K562 (cell line): Measurements from ENCODE around the gene ALK. TPM values are rescaled to one million over a fixed set of nuclear protein-coding genes. Genes with fewer than 3 reads are reported as not detected.

Experiments used
- ATAC-seq: fragments of 200-7000 bp; cut with Tn5 transposase; 3 replicates; pipeline ENCODE4 v1.9.1; 2020; ENCODE audit warnings: moderate library complexity
- BruUV-seq: library from RNA; stranded (reverse); fragments of 400-500 nt; replicated peaks from 2 replicates; lab custom pipeline; 2021; lab: Mats Ljungman, UMichigan
- CTCF ChIA-PET: fragments of 300-600 bp; formaldehyde crosslinking; extraction: SDS; loops from one replicate; lab custom pipeline; 2021; ENCODE audit warnings: low intra/inter-chr PET ratio; lab: Yijun Ruan, JAX
- POLR2A ChIA-PET: fragments of 300-600, 350-650 bp; sonication (Branson Sonifier 250); formaldehyde crosslinking; extraction: SDS; loops from one replicate; lab custom pipeline; 2021; ENCODE audit warnings: antibody characterized with exemption, inconsistent platforms; lab: Yijun Ruan, JAX
- DNase-seq, 4 experiments: peaks; one replicate each; pipeline versions ENCODE4 v3.0.0 to v3.0.0-alpha.2; 2011 to 2018; ENCODE audit warnings: low spot score in 3 of 4, mixed read lengths in 3 of 4; ENCODE audit errors: extremely low read depth in 1 of 4
- FAIRE-seq: peaks from 2 replicates; lab custom pipeline; 2011; peaks lifted over from hg19 to GRCh38; lab: Jason Lieb, UNC
- H2AFZ ChIP-seq: 2 replicates; pipeline ENCODE4 v1.6.0; 2011; ENCODE audit warnings: low read depth, low read length, control low read depth, inconsistent platforms
- H3K27ac ChIP-seq: fragments of 200-600 bp; 3 replicates; pipeline ENCODE4 v1.8.0; 2011; ENCODE audit warnings: low read depth, mild to moderate bottlenecking, control low read depth, inconsistent platforms, low read length, moderate library complexity, mixed read lengths; ENCODE audit errors: extremely low read depth
- H3K27me3 ChIP-seq, 2 experiments: fragments of 300-600 bp in 1 of 2; 2 replicates in 1 of 2; 3 replicates in 1 of 2; pipeline versions ENCODE4 v1.6.0 to v1.8.0; 2011; ENCODE audit warnings: inconsistent platforms in 2 of 2, low read length in 2 of 2, mild to moderate bottlenecking in 1 of 2, mixed read lengths in 1 of 2, moderate library complexity in 1 of 2; ENCODE audit not compliant: control insufficient read depth in 2 of 2, insufficient read depth in 2 of 2
- H3K36me3 ChIP-seq: fragments of 300-600 bp; 3 replicates; pipeline ENCODE4 v1.8.0; 2011; ENCODE audit warnings: mild to moderate bottlenecking, low read length, inconsistent platforms; ENCODE audit not compliant: control insufficient read depth, insufficient read depth
- H3K4me1 ChIP-seq, 2 experiments: fragments of 200-600 bp in 1 of 2; replicated peaks in 1 of 2; 2 replicates in 1 of 2; 3 replicates in 1 of 2; pipeline versions ENCODE4 v1.5.1 to v1.8.0; 2011; ENCODE audit warnings: inconsistent platforms in 2 of 2, low read length in 2 of 2, mild to moderate bottlenecking in 1 of 2, mixed read lengths in 1 of 2, moderate library complexity in 1 of 2; ENCODE audit not compliant: control insufficient read depth in 2 of 2, insufficient read depth in 2 of 2
- H3K4me2 ChIP-seq: 2 replicates; pipeline ENCODE4 v1.6.1; 2011; ENCODE audit warnings: low read length, control low read depth, inconsistent platforms, mixed read lengths; ENCODE audit not compliant: insufficient read depth
- H3K4me3 ChIP-seq: fragments of 200-600 bp; sonication (generic), shearing (Covaris generic); 2 replicates; pipeline ENCODE4 v1.5.1; 2016; ENCODE audit warnings: control low read depth, inconsistent platforms
- H3K79me2 ChIP-seq: fragments of 200-600 bp; 3 replicates; pipeline ENCODE4 v1.8.0; 2011; ENCODE audit warnings: low read length, inconsistent platforms; ENCODE audit not compliant: control insufficient read depth, insufficient read depth
- H3K9ac ChIP-seq, 2 experiments: 2 replicates each; pipeline versions ENCODE4 v1.6.0 to v1.6.1; 2011; ENCODE audit warnings: low read depth in 2 of 2, low read length in 2 of 2, control low read depth in 1 of 2, inconsistent platforms in 1 of 2, mild to moderate bottlenecking in 1 of 2, mixed read lengths in 1 of 2; ENCODE audit not compliant: insufficient read depth in 1 of 2
- H3K9me1 ChIP-seq: one replicate; pipeline ENCODE4 v1.6.0; 2011; ENCODE audit warnings: inconsistent platforms, mild to moderate bottlenecking, low read length, moderate library complexity; ENCODE audit not compliant: control insufficient read depth, insufficient read depth
- H3K9me3 ChIP-seq: replicated peaks from 2 replicates; pipeline ENCODE4 v1.5.1; 2011; ENCODE audit warnings: low read depth, low read length, inconsistent platforms; ENCODE audit not compliant: control insufficient read depth, insufficient read depth
- H4K20me1 ChIP-seq: replicated peaks from 2 replicates; pipeline ENCODE4 v1.6.1; 2011; ENCODE audit warnings: low read length, inconsistent platforms, mixed read lengths; ENCODE audit not compliant: control insufficient read depth, insufficient read depth
- ARNT ChIP-seq, 2 experiments: fragments of 450-650 bp; IDR thresholded peaks; 2 replicates each; pipeline ENCODE4 v1.6.1; 2016; ENCODE audit warnings: mild to moderate bottlenecking in 1 of 2
- CBFA2T3 ChIP-seq: fragments of 450-650 bp; IDR thresholded peaks from 2 replicates; pipeline ENCODE4 v1.6.1; 2017
- ELF2 ChIP-seq: fragments of 250-450 bp; sonication (Bioruptor Pico); IDR thresholded peaks from 2 replicates; pipeline ENCODE4 v1.5.0; 2021; ENCODE audit warnings: mild to moderate bottlenecking
- FUS ChIP-seq: fragments of 200-400 bp; formaldehyde crosslinking; optimal IDR thresholded peaks from 2 replicates; pipeline ENCODE3; 2017; ENCODE audit warnings: low read depth, low read length
- JUN ChIP-seq, 2 experiments: sonication (generic) in 1 of 2; formaldehyde crosslinking in 1 of 2; IDR thresholded peaks; 2 replicates each; pipeline versions ENCODE4 v1.6.1 to v1.8.0; 2012 to 2022; ENCODE audit warnings: borderline replicate concordance in 2 of 2, mild to moderate bottlenecking in 2 of 2, improper control_type of control experiment in 1 of 2, low read depth in 1 of 2, low read length in 1 of 2, missing genetic modification reagents in 1 of 2
- NKRF ChIP-seq: fragments of 450-650 bp; IDR thresholded peaks from 2 replicates; pipeline ENCODE4 v1.6.1; 2016; ENCODE audit warnings: borderline replicate concordance
- STAT5B ChIP-seq: fragments of 250-450 bp; sonication (Bioruptor Pico); IDR thresholded peaks from 2 replicates; pipeline ENCODE4 v1.8.0; 2021; ENCODE audit warnings: mild to moderate bottlenecking, inconsistent platforms
- YY1 ChIP-seq, 3 experiments: IDR thresholded peaks; 2 replicates each; pipeline ENCODE4 v1.6.1; 2011; ENCODE audit warnings: low read length in 2 of 3, mild to moderate bottlenecking in 2 of 3, moderate library complexity in 2 of 3, borderline replicate concordance in 1 of 3, control low read depth in 1 of 3, low read depth in 1 of 3; ENCODE audit not compliant: insufficient read depth in 3 of 3, insufficient replicate concordance in 2 of 3, control insufficient read depth in 1 of 3, insufficient read length in 1 of 3; ENCODE audit errors: extremely low read depth in 1 of 3
- WGBS: fragments of 100-300 bp; shearing (Covaris generic); methylation state at CpG from one replicate; pipeline ENCODE4 v1.1.6; 2016; ENCODE audit warnings: low coverage, mixed read lengths; ENCODE audit not compliant: insufficient coverage; ENCODE audit errors: missing lambda C conversion rate; 5-methylcytosine and 5-hydroxymethylcytosine counted together
- in situ Hi-C: fragments of 300-500 bp; cut with MboI; formaldehyde crosslinking; loops from 4 replicates; pipeline ENCODE4 v1.15.0; 2018; ENCODE audit warnings: inconsistent platforms, mixed read lengths
- intact Hi-C: fragments of 100-400 bp; cut with micrococcal nuclease; formaldehyde crosslinking; loops from 2 replicates; pipeline ENCODE4 v1.14.2; 2022
- polyA plus RNA-seq, 8 experiments: library from polyadenylated mRNA; depleted of rRNA in 4 of 8; stranded (reverse) in 5 of 8; unstranded in 3 of 8; fragments of >200 nt; fragmentation: Nextera tagmentation in 2 of 8; fragmentation: Illumina TruSeq in 1 of 8; extraction: Ambion mirVana in 2 of 8; extraction: Trizol in 1 of 8; gene quantifications; 2 replicates each; pipeline versions ENCODE4 v1.2.1 to v1.2.3, GENCODE V29; 2011 to 2014; ENCODE audit warnings: inconsistent platforms in 1 of 8, missing spikeins in 1 of 8
- total RNA-seq, 7 experiments: library from RNA; depleted of rRNA in 6 of 7; stranded (reverse); fragments of >200 nt in 6 of 7; fragmentation: Illumina TruSeq in 2 of 7; extraction: Trizol in 2 of 7; gene quantifications; 2 replicates each; pipeline versions ENCODE4 v1.2.1 to v1.2.3, GENCODE V29; 2011 to 2021; ENCODE audit warnings: low replicate concordance in 1 of 7

The ALK gene
- total and polyA plus RNA-seq, 9 of the 15 experiments (the other 6 are each of a cell fraction or from before 2014, with no cell fraction given) = not detected

GRCh38 chr2:29394311-29394980 lies 526.9 kb downstream of the ALK start (continued):
- TF ChIP-seq YY1 (IDR thresholded peaks at IDR 0.05; ENCODE audit: borderline replicate concordance in 1 of 3, control insufficient read depth in 1 of 3, extremely low read depth in 1 of 3, insufficient read depth in 3 of 3, insufficient read length in 1 of 3, insufficient replicate concordance in 2 of 3, low read depth in 1 of 3, low read length in 2 of 3) (no peak), JUN (IDR thresholded peaks at IDR 0.05; ENCODE audit: borderline replicate concordance, low read depth, low read length) (no peak), JUN (CRISPR knock-in tag; IDR thresholded peaks at IDR 0.05; ENCODE audit: borderline replicate concordance) (no peak), ARNT (IDR thresholded peaks at IDR 0.05) (no peak)
- TF ChIP-seq, all 486 proteins: peak for 0

GRCh38 chr2:29393676-29394075 lies 527.7 kb downstream of the ALK start:
- ATAC-seq = no peak
- POLR2A ChIA-PET = no interaction called here
- Histone ChIP-seq H3K27ac (no peak overlapping the region), H3K27me3 (peaks cover 0 to 3% of the 10 kb centered on the region in 2 experiments; a peak in 1 of 5 replicates), H3K4me1 (no peaks in the 10 kb centered on the region), H4K20me1 (no peaks in the 10 kb centered on the region; the same call in 1 of the 2 replicates), H3K9me1 (no peaks in the 10 kb centered on the region)
- in situ Hi-C loops (no loop called here), intact Hi-C loops (no loop called here)
- no peak for DNase-seq
- TF ChIP-seq CBFA2T3 (no peak), ELF2 (CRISPR knock-in tag) (no peak), NKRF (no peak), FUS (no peak), STAT5B (CRISPR knock-in tag) (no peak)
- TF ChIP-seq, all 486 proteins: peak for 0
- no peaks in the 10 kb centered on the region for H3K9me3 ChIP-seq
- no peak overlapping the region for H3K9ac ChIP-seq
- no peak overlapping the region for H3K4me3 ChIP-seq
- CTCF ChIA-PET = no interaction called here
- H2AFZ ChIP-seq = no peak overlapping the region
- WGBS = 0% methylated on average over 1 of the region's 1 CpG
- FAIRE-seq = no peak
- no TSS peak for BruUV-seq
- no peaks in the 10 kb centered on the region for H3K36me3 ChIP-seq
- H3K4me2 ChIP-seq = no peak overlapping the region
- H3K79me2 ChIP-seq = no peaks in the 10 kb centered on the region
